NCI-H82 treated with DMSO at 0.1 percent for 48 hours (cell line): ENCODE data around the gene INTS11.
"Not testable (repeated sequence)": the region's sequence is repeated elsewhere in the genome, so short reads cannot be mapped to it uniquely, and the experiment has no call there.

ENCODE experiments used
- DNase-seq: peaks from one replicate; lab custom pipeline; 2025; ENCODE audit not compliant: unreplicated experiment; lab: John Stamatoyannopoulos, UW

The INTS11 gene

DNA sequence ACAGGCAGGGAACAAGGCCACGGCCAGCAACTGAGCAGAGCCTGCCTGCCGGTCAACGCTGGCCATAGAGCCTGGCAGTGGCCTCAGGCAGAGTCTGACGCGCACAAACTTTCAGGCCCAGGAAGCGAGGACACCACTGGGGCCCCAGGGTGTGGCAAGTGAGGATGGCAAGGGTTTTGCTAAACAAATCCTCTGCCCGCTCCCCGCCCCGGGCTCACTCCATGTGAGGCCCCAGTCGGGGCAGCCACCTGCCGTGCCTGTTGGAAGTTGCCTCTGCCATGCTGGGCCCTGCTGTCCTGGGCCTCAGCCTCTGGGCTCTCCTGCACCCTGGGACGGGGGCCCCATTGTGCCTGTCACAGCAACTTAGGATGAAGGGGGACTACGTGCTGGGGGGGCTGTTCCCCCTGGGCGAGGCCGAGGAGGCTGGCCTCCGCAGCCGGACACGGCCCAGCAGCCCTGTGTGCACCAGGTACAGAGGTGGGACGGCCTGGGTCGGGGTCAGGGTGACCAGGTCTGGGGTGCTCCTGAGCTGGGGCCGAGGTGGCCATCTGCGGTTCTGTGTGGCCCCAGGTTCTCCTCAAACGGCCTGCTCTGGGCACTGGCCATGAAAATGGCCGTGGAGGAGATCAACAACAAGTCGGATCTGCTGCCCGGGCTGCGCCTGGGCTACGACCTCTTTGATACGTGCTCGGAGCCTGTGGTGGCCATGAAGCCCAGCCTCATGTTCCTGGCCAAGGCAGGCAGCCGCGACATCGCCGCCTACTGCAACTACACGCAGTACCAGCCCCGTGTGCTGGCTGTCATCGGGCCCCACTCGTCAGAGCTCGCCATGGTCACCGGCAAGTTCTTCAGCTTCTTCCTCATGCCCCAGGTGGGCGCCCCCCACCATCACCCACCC, 6.9 kb upstream of the INTS11 start, which contains the start of gene TAS1R3:
Gene TAS1R3 (plus strand): TSS at position 213 of the 898 bp plus-strand sequence. CDS start 66 bp downstream, at position 279.
- no peak for DNase-seq

DNA sequence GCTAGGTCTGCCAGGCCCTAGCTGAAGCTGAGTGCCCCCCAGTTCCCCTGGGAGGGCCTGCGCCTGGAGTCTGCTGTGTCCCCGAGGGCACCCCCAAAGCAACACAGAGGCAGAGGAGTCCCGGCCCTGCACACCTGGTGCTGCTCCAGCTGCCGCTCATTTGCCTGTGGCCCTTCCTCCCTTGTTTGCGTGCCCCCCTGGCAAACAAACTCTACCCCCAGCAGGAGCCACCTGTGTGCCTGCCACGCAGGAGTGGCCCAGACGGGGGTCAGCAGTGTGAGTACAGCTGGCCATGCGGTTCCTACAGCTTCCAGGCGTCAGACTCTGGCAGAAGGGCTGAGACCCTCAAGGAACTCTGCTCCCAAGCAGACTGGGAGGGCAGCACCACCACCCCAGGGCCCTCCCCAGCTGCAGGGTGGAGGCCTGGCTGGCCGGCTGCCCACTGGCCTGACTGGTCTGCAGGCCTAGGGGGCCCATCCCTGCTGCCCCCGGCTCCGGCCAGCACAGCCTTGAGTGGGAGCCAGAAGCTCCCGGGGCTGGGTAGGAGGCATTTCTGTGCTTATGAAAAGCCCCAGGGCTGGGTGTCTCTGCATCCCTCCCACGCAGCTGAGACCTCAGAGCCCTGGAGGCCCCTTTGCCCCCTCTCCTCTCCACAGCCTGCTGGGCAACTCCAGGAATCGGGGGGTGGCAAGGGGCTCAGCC, 6.1 kb upstream of the INTS11 start:
- no peak for DNase-seq

DNA sequence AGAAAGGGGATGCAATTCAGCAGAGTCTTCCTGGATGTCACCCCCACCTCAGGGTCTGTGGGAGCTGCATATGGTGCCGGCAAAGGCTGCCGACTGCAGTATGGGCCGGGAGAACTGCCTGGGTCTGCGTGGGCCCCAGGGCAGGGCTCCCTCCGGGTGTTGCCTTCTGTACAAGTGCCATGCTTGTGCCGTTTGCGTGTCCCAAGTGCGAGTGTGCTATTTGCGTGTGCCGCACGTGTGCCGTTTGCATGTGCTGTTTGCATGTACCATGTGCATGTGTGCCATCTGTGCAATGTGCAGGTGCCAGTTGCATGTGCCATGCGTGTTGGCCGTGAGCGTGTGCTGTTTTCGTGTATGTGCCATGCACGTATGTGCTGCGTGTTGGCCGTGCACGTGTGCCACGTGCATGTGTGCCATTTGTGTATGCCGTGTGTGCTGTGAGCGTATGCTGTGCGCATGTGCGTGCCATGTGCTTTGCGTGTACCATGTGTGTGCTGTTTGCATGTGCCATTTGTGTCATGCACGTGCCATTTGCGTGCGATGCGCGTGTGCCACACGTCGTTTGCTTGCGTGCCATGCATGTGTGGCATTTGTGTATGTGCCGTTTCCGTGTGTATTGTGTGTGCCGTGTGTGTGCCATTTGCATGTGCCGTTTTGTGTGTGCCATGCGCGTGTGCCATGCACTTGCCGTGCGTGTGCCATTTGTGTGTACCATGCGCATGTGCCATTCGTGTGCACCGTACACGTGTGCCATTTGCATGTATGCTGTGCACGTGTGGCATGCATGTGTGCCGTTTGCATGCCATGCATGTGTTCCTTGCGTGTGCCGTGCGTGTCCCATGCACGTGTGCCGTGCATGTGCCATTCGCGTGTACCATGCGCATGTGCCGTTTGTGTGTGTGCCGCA, 5.1 kb upstream of the INTS11 start:
- DNase-seq, result no peak

DNA sequence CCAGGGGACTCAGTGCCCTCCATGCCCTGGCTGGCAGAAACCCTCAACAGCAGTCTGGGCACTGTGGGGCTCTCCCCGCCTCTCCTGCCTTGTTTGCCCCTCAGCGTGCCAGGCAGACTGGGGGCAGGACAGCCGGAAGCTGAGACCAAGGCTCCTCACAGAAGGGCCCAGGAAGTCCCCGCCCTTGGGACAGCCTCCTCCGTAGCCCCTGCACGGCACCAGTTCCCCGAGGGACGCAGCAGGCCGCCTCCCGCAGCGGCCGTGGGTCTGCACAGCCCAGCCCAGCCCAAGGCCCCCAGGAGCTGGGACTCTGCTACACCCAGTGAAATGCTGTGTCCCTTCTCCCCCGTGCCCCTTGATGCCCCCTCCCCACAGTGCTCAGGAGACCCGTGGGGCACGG, 3.8 kb upstream of the INTS11 start:
- no peak for DNase-seq

DNA sequence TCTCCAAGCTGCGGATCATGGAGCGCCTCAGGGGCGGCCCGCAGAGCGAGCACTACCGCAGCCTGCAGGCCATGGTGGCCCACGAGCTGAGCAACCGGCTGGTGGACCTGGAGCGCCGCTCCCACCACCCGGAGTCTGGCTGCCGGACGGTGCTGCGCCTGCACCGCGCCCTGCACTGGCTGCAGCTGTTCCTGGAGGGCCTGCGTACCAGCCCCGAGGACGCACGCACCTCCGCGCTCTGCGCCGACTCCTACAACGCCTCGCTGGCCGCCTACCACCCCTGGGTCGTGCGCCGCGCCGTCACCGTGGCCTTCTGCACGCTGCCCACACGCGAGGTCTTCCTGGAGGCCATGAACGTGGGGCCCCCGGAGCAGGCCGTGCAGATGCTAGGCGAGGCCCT, 2.8 kb upstream of the INTS11 start:
- no peak for DNase-seq

DNA sequence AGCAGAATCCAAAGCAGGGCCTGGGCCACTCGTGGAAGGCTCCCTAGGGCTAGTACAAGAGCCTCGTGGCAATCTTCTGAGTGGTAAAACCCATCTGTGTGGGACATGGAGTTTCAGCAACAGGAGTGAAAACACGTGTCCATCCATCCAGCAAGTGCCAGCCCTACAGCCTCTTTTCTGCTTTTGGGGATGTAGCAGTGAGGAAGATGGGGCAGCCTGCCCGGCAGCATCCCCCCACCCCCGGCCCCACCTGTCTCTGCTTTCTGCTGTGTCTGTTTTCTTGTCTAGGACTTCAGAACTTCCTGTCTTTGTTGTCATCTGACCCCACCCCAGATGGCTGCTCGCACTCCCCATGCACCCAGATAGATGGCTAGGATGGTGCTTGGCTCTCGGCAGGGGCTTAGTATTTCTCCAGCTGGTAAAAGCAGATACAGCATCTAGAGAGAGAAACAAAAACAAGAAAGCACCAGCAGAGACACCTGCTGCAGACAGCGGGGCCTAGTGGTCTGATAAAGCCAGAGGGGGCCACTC, 1.7 kb upstream of the INTS11 start:
- no peak for DNase-seq

DNA sequence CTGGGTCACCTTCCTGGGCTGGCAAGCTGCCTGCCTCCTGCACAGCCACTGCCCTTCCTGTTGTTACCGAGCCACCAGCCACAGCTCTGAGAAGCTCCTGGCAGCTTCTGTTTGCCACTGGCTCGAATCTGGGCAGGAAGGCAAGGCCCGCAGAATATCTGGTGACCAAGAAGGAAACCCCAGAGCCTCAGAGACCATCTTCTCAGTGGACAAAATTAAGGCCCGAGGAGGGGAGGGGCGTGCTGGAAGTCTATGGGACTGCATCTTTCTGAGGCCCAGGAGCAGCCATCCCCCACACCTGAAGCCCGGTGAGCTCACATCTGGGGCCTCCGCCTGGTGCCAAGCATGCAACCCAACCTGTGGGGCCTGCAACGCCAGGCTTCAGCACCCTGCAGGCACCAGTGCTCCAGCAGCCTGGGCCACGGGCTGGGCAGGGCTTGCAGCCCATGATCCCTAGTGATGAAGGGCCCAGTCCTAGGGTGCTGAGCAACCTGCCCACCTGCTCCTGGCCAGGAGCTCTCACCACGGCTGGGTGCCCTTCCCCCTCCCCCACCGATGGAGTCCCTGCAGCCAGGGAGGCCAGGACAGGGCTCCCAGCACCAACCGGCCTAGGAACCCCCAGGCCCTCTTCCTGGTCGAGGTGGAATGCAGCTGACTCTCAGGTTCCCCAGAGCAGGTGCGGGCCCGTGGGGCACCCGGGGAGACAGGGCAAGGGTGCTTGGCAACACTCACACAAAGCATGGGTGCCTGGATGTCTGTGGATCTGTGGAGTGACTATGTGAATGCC, 1.0 kb upstream of the INTS11 start:
- no peak for DNase-seq

DNA sequence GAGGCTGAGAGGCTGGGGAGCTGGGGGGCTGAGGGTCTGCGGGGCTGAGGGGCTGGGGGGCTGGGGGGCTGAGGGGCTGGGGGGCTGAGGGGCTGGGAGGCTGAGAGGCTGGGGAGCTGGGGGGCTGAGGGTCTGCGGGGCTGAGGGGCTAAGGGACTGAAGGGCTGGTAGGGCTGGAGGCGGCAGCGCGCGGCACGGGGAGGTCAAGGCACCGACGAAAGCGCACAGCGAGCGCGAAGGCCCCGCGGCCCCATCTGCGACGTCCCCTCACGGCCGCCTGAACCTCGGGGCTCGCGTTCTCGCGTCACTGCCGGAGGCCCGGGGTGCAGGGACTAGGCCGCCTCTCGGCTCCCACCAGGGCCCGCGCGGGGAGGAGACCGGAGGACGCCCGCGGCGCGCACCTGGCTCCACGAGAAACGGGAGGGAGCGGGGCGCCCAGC, 356 bp downstream of the INTS11 start:
- no peak for DNase-seq

DNA sequence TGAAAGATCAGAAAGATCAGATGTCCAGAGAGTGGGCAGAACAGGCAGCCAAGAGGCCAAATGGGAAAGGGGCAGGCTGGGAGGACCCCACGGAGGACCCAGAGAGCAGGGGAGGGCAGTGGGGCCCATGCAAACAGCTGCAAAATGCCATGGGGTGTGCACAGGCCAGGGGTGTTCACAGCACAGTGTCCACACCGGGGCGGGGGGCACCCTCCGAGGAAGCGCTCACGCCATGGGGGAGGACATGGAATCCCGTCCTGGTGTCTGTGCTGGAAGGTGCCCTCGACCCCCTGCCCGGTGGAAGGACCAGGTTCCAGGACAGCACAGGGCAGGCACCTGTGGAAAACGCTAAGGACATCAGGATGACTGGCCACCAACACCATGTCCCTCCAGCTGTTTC, 1.5 kb downstream of the INTS11 start:
- DNase-seq, result no peak

DNA sequence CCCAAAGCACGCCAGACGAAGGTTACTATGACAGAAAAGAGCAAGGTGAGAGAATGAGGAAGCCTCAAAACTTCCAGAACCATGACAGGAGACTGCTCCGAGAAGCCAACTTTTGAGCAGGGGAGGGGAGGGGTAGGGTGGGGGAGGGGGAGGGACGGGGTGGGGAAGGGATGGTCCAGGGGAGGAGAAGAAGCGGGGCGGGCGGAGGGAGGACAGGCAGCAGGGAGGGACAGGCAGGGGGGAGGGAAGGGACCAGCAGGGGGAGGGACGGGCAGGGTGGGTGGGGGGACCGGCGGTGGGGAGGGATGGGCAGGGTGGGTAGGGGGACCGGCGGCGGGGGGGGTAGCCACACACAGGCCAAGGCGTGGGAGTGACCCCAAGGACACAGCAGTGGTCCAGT, 2.0 kb downstream of the INTS11 start:
- no peak for DNase-seq

DNA sequence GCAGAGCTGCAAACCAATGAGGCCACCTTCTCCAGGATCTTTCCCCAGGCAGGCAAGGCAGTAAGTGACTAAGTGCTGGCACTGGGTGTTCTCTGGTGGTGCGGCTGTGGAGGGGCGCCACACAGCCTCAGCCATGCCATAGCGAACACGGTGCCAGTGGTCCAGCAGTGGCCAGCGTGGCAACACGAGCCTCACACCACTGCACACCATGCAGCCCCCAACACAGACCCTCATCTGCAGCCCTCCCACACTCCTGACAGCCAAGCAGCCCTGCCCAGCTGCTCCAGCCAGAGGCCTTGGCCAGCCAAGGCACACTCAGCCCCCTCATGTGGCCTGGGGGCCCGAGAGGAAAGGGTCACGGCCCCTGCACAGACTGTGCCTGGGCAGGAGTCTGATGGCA, 3.0 kb downstream of the INTS11 start:
- DNase-seq, result no peak

DNA sequence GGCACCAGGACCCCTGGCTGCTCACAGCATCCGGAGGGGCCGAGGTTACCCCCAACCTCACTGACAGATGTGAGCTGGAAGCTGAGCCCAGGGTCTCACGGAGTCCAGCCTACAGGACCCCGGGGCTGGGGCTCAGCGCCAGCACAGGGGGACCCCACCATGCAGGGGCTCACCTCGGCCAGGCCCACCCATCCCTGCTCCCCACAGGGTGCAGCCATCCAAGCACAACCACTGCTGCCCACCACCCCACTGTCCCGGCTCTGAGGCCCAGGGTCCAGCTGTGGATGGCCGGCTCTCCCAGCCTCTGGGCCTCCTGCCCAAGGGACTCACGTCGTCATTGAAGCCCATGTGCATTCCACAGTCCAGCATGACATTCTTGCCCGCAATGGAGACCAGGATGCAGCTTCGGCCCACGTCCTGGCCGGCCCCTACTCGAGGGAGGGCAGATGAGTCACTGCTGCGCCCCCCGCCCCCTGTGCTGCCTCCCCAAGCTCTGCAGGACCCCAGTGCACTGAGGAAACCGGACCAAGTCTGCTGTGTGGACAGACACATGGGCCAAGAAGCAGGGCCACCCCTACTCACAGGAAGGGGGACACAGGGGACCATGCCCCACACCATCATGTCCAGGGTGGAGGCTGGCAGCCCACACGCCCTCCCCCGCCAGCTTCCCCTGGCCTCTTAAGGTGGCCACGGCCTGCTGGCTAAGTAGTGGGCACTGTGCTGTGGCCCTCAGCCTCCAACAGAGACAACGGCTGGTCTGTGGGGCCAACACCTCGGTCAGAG, 3.6 kb downstream of the INTS11 start:
- no peak for DNase-seq

DNA sequence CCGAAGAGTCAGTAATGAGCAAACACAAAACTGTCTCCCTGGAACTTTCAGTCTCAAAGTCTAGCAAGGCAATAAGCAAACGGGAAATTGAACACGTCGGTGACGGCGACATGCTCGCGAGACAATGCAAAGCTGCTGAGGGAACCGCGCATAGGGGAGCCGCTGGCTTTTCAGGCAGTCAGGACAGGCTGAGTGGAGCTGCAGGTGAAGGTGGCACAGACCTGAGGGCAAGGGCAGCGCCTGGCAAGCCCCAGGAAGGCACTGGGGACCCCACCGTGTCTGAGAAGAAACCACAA, 4.9 kb downstream of the INTS11 start:
- no peak for DNase-seq

DNA sequence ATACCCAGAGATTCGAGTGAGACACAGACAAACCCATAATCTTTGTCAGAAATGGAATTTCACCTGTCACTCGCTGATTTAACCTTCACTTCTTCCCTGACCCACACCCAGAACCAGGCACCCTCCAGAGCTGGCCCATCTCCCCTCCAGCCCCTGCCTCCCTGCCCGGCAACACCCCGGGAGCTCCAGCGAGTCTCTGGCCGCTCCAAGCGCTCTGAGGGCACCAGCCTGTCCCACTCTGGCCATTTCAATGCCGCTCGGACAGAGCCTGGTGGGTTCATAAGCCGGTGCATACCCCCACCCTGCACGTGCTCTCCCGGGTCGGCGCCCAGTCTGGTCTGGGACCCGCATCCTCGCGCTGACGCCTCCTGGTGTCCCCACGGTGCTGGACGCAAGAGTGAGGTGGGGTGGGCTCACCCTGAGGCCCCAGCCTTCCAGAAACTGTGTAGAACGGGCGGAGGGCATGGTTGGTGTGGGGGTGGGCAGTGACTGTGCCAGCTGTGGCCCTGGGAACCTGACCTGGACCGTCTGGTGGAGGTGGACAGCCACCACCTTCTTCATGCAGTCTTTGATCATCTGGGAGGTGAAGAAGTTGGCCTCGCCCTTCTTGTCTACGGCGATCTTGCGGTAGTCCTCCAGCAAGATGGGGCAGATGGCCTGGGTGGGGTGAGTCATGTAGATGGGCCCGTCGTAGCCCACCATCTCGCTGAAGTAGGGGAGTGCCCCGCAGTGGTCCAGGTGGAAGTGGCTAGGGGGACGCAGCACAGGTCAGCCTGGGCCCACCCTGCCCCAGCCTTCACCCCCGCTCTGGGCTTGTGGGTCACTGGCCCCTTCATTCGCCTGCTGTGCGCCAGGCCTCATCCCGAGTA, 5.4 kb downstream of the INTS11 start:
- no peak for DNase-seq

DNA sequence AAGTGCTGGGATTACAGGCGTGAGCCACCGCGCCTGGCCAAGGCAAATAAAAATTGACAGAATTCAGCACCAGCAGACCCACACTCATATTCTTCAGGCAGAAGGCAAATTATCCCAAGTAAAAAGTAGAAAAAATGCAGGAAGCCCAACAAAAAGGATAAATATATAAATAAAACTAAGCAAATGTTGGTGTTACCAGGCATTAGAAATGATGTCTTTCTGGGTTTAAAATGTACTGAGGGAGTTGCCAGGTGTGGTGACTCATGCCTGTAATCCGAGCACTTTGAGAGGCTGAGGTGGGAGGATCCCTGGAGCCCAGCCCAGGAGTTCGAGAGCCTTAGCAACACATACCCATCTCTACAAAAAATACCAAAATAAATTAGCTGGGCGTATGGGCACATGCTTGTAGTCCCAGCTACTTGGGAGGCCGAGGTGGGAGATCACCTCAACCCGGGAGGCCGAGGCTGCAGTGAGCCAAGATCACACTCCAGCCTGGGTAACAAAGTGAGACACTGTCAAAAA, 6.3 kb downstream of the INTS11 start:
- DNase-seq, result no peak

DNA sequence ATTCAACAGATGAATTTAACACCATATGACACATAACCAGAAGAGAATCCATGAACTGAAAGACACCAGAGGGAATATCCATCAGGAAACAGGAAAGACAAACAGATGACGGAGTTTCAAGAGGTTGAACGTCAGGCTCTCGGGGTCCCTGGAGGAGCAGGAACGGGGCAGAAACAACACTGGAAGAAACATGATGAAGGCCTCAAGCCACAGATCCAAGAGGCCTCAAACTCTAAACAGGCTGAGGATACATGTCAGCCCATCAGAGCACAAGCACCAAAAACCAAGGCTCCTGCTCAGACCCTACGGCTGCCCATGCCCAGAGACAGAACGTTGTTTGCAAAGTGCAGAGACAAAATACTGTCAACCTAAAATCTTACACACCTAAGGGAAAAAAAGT, 7.0 kb downstream of the INTS11 start:
- no peak for DNase-seq

DNA sequence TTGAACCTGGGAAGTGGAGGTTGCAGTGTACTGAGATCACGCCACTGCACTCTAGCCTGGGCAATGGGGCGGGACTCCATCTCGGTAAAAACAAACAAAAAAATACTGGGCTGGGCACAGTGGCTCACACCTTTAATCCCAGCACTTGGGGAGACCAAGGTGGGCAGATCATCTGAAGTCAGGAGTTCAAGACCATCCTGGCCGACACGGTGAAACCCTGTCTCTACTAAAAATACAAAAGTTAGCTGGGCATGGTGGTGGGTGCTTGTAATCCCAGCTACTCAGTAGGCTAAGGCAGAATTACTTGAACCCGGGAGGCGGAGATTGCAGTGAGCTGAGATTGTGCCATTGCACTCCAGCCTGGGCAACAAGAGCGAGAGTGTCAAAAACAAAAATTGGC, 8.3 kb downstream of the INTS11 start:
- not testable (repeated sequence) for DNase-seq

DNA sequence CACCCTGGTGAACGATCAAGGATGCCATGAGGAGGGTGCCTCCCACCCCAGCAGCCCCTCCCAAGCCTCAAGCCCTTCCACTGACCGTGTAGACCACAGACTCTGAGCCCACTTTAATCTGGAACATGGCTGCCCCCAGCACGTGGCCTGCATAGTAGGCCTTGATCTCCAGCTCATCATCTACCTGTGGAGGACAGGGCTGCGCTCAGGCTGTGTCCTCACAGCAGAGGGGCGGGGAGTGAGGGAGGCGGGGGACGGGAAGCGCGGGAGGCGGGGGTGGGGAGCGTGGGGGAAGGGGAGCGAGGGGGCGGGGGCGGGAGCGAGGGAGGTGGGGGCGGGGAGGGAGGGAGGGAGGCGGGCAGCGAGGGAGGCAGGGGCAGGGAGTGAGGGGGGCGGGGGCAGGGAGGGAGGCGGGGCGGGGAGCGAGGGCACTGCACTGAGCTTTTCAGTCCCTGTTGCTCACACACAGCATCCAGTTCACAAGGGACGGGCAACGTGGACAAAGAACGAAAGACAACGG, 9.0 kb downstream of the INTS11 start:
- DNase-seq, result no peak
